Gastrocnemius medialis (tissue), 4 donors: ENCODE data around the gene SDK2.

ENCODE experiments used
- CTCF ChIP-seq, 5 experiments: fragments of 450-650 bp in 3 of 5; fragments of 200-600 bp in 2 of 5; sonication (generic) in 2 of 5; IDR thresholded peaks in 4 of 5; conservative IDR thresholded peaks in 1 of 5; 1 replicate in 4 of 5; 2 replicates in 1 of 5; pipeline ENCODE4 v1.5.1; 2016 to 2019; ENCODE audit warnings: antibody characterized with exemption in 5 of 5, mild to moderate bottlenecking in 3 of 5, moderate library complexity in 3 of 5
- POLR2A ChIP-seq, 2 donors: fragments of 450-650 bp; IDR thresholded peaks; one replicate each; pipeline ENCODE4 v1.6.1; 2017; ENCODE audit warnings: antibody characterized with exemption in 2 of 2, mild to moderate bottlenecking in 2 of 2, moderate library complexity in 2 of 2

GRCh38 chr17:73434154-73434553 lies 210.1 kb downstream of the SDK2 start:
- TF ChIP-seq POLR2A (IDR thresholded peaks at IDR 0.05) = no peak
- no peak for TF ChIP-seq CTCF (IDR thresholded peaks at IDR 0.05 in 4 of 5, conservative IDR thresholded peaks at IDR 0.05 in 1 of 5)
